Vagina (tissue), 2 donors: ENCODE data around the gene ZNF530.

ENCODE experiments used
- POLR2A ChIP-seq, 2 donors: fragments of 450-650 bp; IDR thresholded peaks; one replicate each; pipeline ENCODE4 v1.6.1; 2017; ENCODE audit warnings: antibody characterized with exemption in 2 of 2, mild to moderate bottlenecking in 2 of 2, moderate library complexity in 2 of 2
- TF ChIP-seq, protein P1 (sequence below), 3 experiments: fragments of 450-650 bp in 2 of 3; fragments of 200-600 bp in 1 of 3; sonication (generic) in 1 of 3; IDR thresholded peaks; one replicate each; pipeline ENCODE4 v1.5.1; 2017 to 2019; ENCODE audit warnings: antibody characterized with exemption in 3 of 3, mild to moderate bottlenecking in 2 of 3, moderate library complexity in 2 of 3

DNA sequence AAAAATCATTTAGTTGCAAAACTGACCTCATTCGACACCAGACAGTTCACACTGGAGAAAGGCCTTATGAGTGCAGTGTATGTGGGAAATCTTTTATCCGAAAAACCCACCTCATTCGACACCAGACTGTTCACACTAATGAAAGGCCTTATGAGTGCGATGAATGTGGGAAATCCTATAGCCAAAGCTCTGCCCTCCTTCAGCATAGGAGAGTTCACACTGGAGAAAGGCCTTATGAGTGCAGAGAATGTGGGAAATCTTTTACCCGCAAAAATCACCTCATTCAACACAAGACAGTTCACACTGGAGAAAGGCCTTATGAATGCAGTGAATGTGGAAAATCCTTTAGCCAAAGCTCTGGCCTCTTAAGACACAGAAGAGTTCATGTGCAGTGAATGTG, 7.2 kb downstream of the ZNF530 start:
- TF ChIP-seq POLR2A (IDR thresholded peaks at IDR 0.05) = no peak
- TF ChIP-seq, protein P1, sequence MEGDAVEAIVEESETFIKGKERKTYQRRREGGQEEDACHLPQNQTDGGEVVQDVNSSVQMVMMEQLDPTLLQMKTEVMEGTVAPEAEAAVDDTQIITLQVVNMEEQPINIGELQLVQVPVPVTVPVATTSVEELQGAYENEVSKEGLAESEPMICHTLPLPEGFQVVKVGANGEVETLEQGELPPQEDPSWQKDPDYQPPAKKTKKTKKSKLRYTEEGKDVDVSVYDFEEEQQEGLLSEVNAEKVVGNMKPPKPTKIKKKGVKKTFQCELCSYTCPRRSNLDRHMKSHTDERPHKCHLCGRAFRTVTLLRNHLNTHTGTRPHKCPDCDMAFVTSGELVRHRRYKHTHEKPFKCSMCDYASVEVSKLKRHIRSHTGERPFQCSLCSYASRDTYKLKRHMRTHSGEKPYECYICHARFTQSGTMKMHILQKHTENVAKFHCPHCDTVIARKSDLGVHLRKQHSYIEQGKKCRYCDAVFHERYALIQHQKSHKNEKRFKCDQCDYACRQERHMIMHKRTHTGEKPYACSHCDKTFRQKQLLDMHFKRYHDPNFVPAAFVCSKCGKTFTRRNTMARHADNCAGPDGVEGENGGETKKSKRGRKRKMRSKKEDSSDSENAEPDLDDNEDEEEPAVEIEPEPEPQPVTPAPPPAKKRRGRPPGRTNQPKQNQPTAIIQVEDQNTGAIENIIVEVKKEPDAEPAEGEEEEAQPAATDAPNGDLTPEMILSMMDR (IDR thresholded peaks at IDR 0.05) = no peak
